Hepatocyte (in vitro differentiated cells): ENCODE data around the gene CYP4A22. TPM values are rescaled to one million over a fixed set of nuclear protein-coding genes. Genes with fewer than 3 reads are reported as not detected.

ENCODE experiments used
- DNase-seq: peaks from one replicate; pipeline ENCODE4 v3.0.0-alpha.2; 2016; ENCODE audit warnings: low spot score
- H2AFZ ChIP-seq: fragments of 200-600 bp; sonication (generic); 2 replicates; pipeline ENCODE4 v1.6.0; 2016; ENCODE audit warnings: antibody characterized with exemption, mild to moderate bottlenecking
- H3K27ac ChIP-seq: fragments of 200-600 bp; sonication (generic); 2 replicates; pipeline ENCODE4 v1.5.1; 2016; ENCODE audit warnings: mild to moderate bottlenecking
- H3K27me3 ChIP-seq: fragments of 200-600 bp; sonication (generic); 2 replicates; pipeline ENCODE4 v1.6.1; 2016
- H3K36me3 ChIP-seq: fragments of 200-600 bp; sonication (generic); replicated peaks from 2 replicates; pipeline ENCODE4 v1.5.1; 2016; ENCODE audit warnings: low read depth; ENCODE audit not compliant: insufficient read depth
- H3K4me1 ChIP-seq: fragments of 200-600 bp; sonication (generic); 2 replicates; pipeline ENCODE4 v1.5.1; 2016; ENCODE audit warnings: mild to moderate bottlenecking, moderate library complexity; ENCODE audit not compliant: insufficient read depth
- H3K4me2 ChIP-seq: fragments of 200-600 bp; sonication (generic); 2 replicates; pipeline ENCODE4 v1.6.0; 2016
- H3K4me3 ChIP-seq: fragments of 200-600 bp; sonication (generic); 2 replicates; pipeline ENCODE4 v1.5.1; 2016; ENCODE audit warnings: mild to moderate bottlenecking
- H3K79me2 ChIP-seq: fragments of 200-600 bp; sonication (generic); 2 replicates; pipeline ENCODE4 v1.6.0; 2017; ENCODE audit warnings: mild to moderate bottlenecking
- H3K9me2 ChIP-seq: fragments of 200-600 bp; sonication (generic); replicated peaks from 2 replicates; pipeline ENCODE4 v1.6.0; 2017; ENCODE audit warnings: mild to moderate bottlenecking; ENCODE audit not compliant: insufficient read depth
- H3K9me3 ChIP-seq: fragments of 200-600 bp; sonication (generic); 2 replicates; pipeline ENCODE4 v1.5.1; 2016; ENCODE audit warnings: low read depth, mild to moderate bottlenecking
- H4K20me1 ChIP-seq: fragments of 200-600 bp; sonication (generic); 2 replicates; pipeline ENCODE4 v1.6.0; 2016; ENCODE audit warnings: mild to moderate bottlenecking; ENCODE audit not compliant: insufficient read depth, poor library complexity, severe bottlenecking
- EZH2 ChIP-seq: fragments of 200-600 bp; sonication (generic); IDR thresholded peaks from 2 replicates; pipeline ENCODE4 v1.6.1; 2016; ENCODE audit warnings: antibody characterized with exemption, mild to moderate bottlenecking, borderline replicate concordance
- EZH2phosphoT487 ChIP-seq: fragments of 200-600 bp; sonication (generic); IDR thresholded peaks from one replicate; pipeline ENCODE4 v1.6.1; 2018; ENCODE audit warnings: antibody characterized with exemption, mild to moderate bottlenecking, low read depth, moderate library complexity; ENCODE audit not compliant: unreplicated experiment, severe bottlenecking
- WGBS: methylation state at CpG from one replicate; pipeline ENCODE4 v1.1.6; 2016; ENCODE audit warnings: low lambda C conversion rate; ENCODE audit errors: missing lambda C conversion rate; 5-methylcytosine and 5-hydroxymethylcytosine counted together
- polyA plus RNA-seq: library from polyadenylated mRNA; unstranded; fragments of >200 nt; fragmentation: Nextera tagmentation; extraction: Ambion mirVana; gene quantifications from 2 replicates; pipeline ENCODE4 v1.2.1, GENCODE V29; 2016
- total RNA-seq: library from RNA; depleted of rRNA; stranded (reverse); fragments of >200 nt; gene quantifications from 2 replicates; pipeline ENCODE4 v1.2.3, GENCODE V29; 2014
- TF ChIP-seq, protein P1 (sequence below): fragments of 200-600 bp; sonication (generic); IDR thresholded peaks from 2 replicates; pipeline ENCODE4 v1.5.1; 2016; ENCODE audit warnings: antibody characterized with exemption, mild to moderate bottlenecking; ENCODE audit not compliant: poor library complexity

CYP4A22 gene
- total and polyA plus RNA-seq, 2 experiments from 2014 or later, result 0.83 to 7.3 TPM

DNA sequence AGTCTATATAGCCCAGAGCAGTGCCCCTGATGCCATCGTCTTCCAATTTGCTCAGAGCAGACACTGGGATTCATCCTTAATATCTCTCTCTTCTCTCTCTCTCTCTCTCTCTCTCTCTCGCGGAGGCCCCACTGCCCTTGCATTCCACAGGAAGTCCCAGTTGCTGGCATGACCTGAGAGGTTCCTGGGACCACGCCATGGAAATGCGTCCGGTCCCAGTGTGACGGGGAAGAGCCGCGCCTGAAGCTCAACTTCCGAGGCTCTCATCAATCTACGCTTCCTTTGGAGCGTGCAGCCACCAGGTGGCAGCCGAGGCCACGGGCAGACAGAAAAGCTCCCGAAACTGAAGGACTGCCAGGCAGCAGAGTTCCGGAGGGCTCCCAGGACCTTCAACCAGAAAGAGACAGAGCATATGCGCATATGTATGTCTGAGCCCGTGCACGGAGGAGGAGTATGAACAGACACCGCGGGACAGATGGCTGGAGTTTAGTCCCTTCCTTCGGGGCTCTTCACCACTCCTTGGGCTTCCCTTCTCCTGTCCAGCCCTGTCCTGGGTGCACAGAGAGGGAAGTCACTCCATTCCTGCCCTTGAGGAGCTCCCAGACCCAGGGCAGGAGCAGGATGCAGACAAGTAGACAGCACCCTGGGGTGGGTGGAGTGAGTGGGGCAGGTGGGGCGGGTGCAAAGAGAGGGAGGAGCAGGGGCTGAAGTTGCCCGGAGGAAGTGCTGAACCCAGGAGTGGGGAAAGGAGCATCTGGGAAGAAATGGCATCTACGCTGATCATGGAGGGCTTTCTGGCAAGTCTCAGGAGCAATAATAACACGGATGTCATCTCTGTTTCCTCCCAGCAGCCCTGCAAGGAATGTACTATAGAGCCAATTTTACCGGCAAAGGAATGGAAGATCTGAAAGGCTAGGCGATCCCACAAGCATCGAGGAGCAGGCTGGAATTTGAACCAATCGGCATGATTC is 42.1 kb downstream of the CYP4A22 start:
- TF ChIP-seq EZH2 (no peak), EZH2phosphoT487 (no peak)
- TF ChIP-seq, protein P1, sequence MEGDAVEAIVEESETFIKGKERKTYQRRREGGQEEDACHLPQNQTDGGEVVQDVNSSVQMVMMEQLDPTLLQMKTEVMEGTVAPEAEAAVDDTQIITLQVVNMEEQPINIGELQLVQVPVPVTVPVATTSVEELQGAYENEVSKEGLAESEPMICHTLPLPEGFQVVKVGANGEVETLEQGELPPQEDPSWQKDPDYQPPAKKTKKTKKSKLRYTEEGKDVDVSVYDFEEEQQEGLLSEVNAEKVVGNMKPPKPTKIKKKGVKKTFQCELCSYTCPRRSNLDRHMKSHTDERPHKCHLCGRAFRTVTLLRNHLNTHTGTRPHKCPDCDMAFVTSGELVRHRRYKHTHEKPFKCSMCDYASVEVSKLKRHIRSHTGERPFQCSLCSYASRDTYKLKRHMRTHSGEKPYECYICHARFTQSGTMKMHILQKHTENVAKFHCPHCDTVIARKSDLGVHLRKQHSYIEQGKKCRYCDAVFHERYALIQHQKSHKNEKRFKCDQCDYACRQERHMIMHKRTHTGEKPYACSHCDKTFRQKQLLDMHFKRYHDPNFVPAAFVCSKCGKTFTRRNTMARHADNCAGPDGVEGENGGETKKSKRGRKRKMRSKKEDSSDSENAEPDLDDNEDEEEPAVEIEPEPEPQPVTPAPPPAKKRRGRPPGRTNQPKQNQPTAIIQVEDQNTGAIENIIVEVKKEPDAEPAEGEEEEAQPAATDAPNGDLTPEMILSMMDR, result peak; percentile 97
- H3K27ac ChIP-seq, result peak overlapping the region; percentile 59
- H3K27me3 ChIP-seq, result no peaks in the 10 kb centered on the region
- H3K36me3 ChIP-seq, result no peaks in the 10 kb centered on the region
- no peaks in the 10 kb centered on the region for H3K9me2 ChIP-seq
- no peaks in the 10 kb centered on the region for H4K20me1 ChIP-seq
- H3K4me1 ChIP-seq, result peaks cover 10% of the 10 kb centered on the region
- 16% methylated on average over 30 of the region's 30 CpGs for WGBS
- peak; percentile 96 for DNase-seq
- no peaks in the 10 kb centered on the region for H3K9me3 ChIP-seq
- H3K79me2 ChIP-seq, result no peaks in the 10 kb centered on the region
- H3K4me2 ChIP-seq, result peak overlapping the region; percentile 84
- H2AFZ ChIP-seq, result peak overlapping the region; percentile 51
- H3K4me3 ChIP-seq, result peak overlapping the region; percentile 9

- Histone ChIP-seq H3K27me3 (no peaks in the 10 kb centered on the region), H3K4me1 (peaks cover 10% of the 10 kb centered on the region), H3K9me2 (no peaks in the 10 kb centered on the region), H2AFZ (no peak overlapping the region), H3K79me2 (no peaks in the 10 kb centered on the region), H3K27ac (no peak overlapping the region), H3K36me3 (no peaks in the 10 kb centered on the region), H3K4me2 (peak overlapping the region; percentile 84), H3K9me3 (no peaks in the 10 kb centered on the region), H3K4me3 (no peak overlapping the region), H4K20me1 (no peaks in the 10 kb centered on the region)
- TF ChIP-seq EZH2phosphoT487 (no peak), EZH2 (no peak)
- TF ChIP-seq, protein P1, result no peak
- DNase-seq, result no peak
- 89% methylated on average over 3 of the region's 3 CpGs for WGBS
Measured at GRCh38 chr1:47179988-47180563, 42.8 kb downstream of the CYP4A22 start.

- 75% methylated on average over 3 of the region's 3 CpGs for WGBS
- H3K27ac ChIP-seq, result no peak overlapping the region
- peaks cover 10% of the 10 kb centered on the region for H3K4me1 ChIP-seq
- no peaks in the 10 kb centered on the region for H3K36me3 ChIP-seq
- no peaks in the 10 kb centered on the region for H3K79me2 ChIP-seq
- no peaks in the 10 kb centered on the region for H3K9me2 ChIP-seq
- H3K4me3 ChIP-seq, result no peak overlapping the region
- H3K9me3 ChIP-seq, result no peaks in the 10 kb centered on the region
- no peaks in the 10 kb centered on the region for H4K20me1 ChIP-seq
- H3K27me3 ChIP-seq, result no peaks in the 10 kb centered on the region
- DNase-seq, result no peak
- no peak overlapping the region for H2AFZ ChIP-seq
- no peak for TF ChIP-seq EZH2
- no peak overlapping the region for H3K4me2 ChIP-seq
Measured at GRCh38 chr1:47180603-47181094, 43.4 kb downstream of the CYP4A22 start.
